ENCODE data around the gene MYH10. TPM values are rescaled to one million over a fixed set of nuclear protein-coding genes. Genes with fewer than 3 reads are reported as not detected.
A peak's percentile ranks its signal among the peaks of the same experiment; 100 is the strongest.

Gene MYH10
- total and polyA plus RNA-seq, 8 donors, result 1.8 to 104 (median 11.2) TPM

GRCh38 chr17:8611619-8612298 lies 18.8 kb downstream of the MYH10 start:
- WGBS, 5 donors, result 64 to 85% (median 73%) methylated on average over 8 of the region's 8 CpGs
- intact Hi-C loops (cut with DNase I; ENCODE audit: low total_unique reads), result no loop called here
- peak overlapping the region in 1 of 5 donors; percentile 59 for H3K27ac ChIP-seq
- DNase-seq, result no peak
- H3K9me3 ChIP-seq, result peaks cover 0 to 3% (median 0%) of the 10 kb centered on the region in 4 donors
- H3K4me1 ChIP-seq, result peaks cover 0 to 9% (median 4%) of the 10 kb centered on the region in 4 donors
- no peak for TF ChIP-seq POLR2AphosphoS5 (IDR thresholded peaks at IDR 0.05)
- TF ChIP-seq POLR2A (IDR thresholded peaks at IDR 0.05), result no peak
- H3K27me3 ChIP-seq, result no peaks in the 10 kb centered on the region
- no peaks in the 10 kb centered on the region for H3K36me3 ChIP-seq
- H3K4me3 ChIP-seq, result peak overlapping the region in 2 of 4 donors; percentile 6 to 7

DNA sequence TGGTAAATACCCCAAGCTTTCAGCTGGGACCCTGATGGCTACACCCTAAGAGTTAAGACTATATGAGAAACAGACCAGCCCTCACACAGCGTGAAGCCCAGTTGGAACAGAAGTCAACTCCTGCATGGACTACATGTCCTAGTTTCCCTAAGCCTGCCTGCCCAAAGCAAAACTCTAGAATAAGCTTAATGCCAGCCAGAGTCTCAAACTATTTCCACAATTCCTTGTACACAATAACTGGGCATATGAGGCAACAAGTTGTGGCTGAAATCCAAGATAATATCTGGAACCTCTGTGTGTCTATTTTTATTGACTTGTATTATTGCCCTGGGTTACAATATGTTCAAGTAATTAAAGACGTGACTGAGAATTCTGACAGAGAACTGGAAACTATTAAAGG lies 19.4 kb downstream of the MYH10 start:
- DNase-seq, result no peak
- H3K36me3 ChIP-seq, result no peaks in the 10 kb centered on the region
- TF ChIP-seq POLR2AphosphoS5 (IDR thresholded peaks at IDR 0.05) (no peak), EP300 (IDR thresholded peaks at IDR 0.05) (no peak), POLR2A (IDR thresholded peaks at IDR 0.05) (no peak), CTCF (IDR thresholded peaks at IDR 0.05) (no peak)
- no peaks in the 10 kb centered on the region for H3K27me3 ChIP-seq
- peaks cover 0 to 15% (median 7%) of the 10 kb centered on the region in 4 donors for H3K4me1 ChIP-seq
- H3K4me3 ChIP-seq, result no peak overlapping the region
- intact Hi-C loops (cut with DNase I; ENCODE audit: low total_unique reads), result no loop called here
- 64 to 85% (median 73%) methylated on average over 2 of the region's 2 CpGs for WGBS, 5 donors
- H3K27ac ChIP-seq, result peak overlapping the region in 1 of 5 donors; percentile 59
- H3K9me3 ChIP-seq, result peaks cover 0 to 3% (median 0%) of the 10 kb centered on the region in 4 donors

DNA sequence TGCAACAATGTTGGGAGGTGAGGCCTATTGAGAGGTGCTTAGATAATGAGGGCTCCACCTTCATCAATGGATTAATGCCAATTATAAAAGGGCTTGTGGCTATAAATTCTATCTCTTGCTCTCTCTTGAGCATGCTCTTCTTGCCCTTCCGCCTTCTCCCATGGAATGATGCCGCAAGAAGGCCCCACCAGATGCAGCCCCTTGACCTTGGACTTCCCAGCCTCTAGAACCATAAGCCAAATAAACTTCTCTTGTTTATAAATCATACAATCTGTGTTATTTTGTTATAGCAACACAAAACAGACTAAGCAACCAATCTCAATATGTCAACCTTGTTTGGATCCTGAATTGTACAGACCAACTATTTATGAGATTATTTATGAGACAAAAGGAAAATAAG lies 20.0 kb downstream of the MYH10 start:
- Histone ChIP-seq H3K27ac (no peak overlapping the region), H3K27me3 (no peaks in the 10 kb centered on the region), H3K4me1 (peaks cover 0 to 17% (median 8%) of the 10 kb centered on the region in 4 donors), H3K4me3 (no peak overlapping the region), H3K9me3 (peaks cover 0 to 3% (median 0%) of the 10 kb centered on the region in 4 donors), H3K36me3 (no peaks in the 10 kb centered on the region)
- intact Hi-C loops (cut with DNase I; ENCODE audit: low total_unique reads), result no loop called here
- DNase-seq, result no peak
- WGBS, 5 donors, result 90 to 100% (median 94%) methylated on average over 2 of the region's 2 CpGs
- no peak for TF ChIP-seq EP300 (IDR thresholded peaks at IDR 0.05)
- no peak for TF ChIP-seq POLR2AphosphoS5 (IDR thresholded peaks at IDR 0.05)
- no peak for TF ChIP-seq CTCF (IDR thresholded peaks at IDR 0.05)
- TF ChIP-seq POLR2A (IDR thresholded peaks at IDR 0.05), result no peak

DNA sequence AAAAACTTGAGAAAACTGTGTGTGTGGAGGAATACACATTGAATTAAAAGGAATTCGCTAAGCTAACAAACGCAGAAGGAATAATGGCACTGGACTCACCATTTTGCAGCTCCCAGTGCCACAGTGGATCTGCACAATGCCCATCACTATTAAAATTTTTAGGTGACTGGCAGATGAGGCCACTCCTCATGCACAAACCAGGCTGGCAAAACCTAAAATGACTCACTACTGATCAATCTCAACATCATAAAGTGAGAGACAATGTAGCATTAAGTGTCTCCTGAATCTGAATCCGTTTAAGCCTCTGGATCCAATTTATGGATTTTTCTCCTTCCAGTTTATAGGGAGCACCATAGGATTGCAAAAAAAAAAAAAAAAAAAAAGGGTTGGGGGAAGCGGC lies 20.6 kb downstream of the MYH10 start:
- no peak for DNase-seq
- no peak for TF ChIP-seq EP300 (IDR thresholded peaks at IDR 0.05)
- no peak for TF ChIP-seq POLR2AphosphoS5 (IDR thresholded peaks at IDR 0.05)
- no peak for TF ChIP-seq CTCF (IDR thresholded peaks at IDR 0.05)
- no peak for TF ChIP-seq POLR2A (IDR thresholded peaks at IDR 0.05)
- intact Hi-C loops (cut with DNase I; ENCODE audit: low total_unique reads), result no loop called here
- Histone ChIP-seq H3K4me1 (peaks cover 0 to 16% (median 7%) of the 10 kb centered on the region in 4 donors), H3K27me3 (no peaks in the 10 kb centered on the region), H3K27ac (no peak overlapping the region), H3K4me3 (no peak overlapping the region), H3K36me3 (no peaks in the 10 kb centered on the region), H3K9me3 (peaks cover 0 to 3% (median 0%) of the 10 kb centered on the region in 4 donors)
- 90 to 96% (median 93%) methylated on average over 4 of the region's 4 CpGs for WGBS, 5 donors

GRCh38 chr17:8608001-8608400 lies 22.5 kb downstream of the MYH10 start:
- peaks cover 0 to 3% (median 0%) of the 10 kb centered on the region in 4 donors for H3K9me3 ChIP-seq
- no peaks in the 10 kb centered on the region for H3K36me3 ChIP-seq
- no peak for TF ChIP-seq CTCF (IDR thresholded peaks at IDR 0.05)
- TF ChIP-seq EP300 (IDR thresholded peaks at IDR 0.05), result no peak
- H3K27ac ChIP-seq, result no peak overlapping the region
- H3K4me1 ChIP-seq, result peaks cover 0 to 16% (median 6%) of the 10 kb centered on the region in 4 donors
- intact Hi-C loops (cut with DNase I; ENCODE audit: low total_unique reads), result no loop called here
- 66 to 85% (median 77%) methylated on average over 8 of the region's 8 CpGs for WGBS, 5 donors
- no peak for DNase-seq
- H3K27me3 ChIP-seq, result no peaks in the 10 kb centered on the region
- no peak overlapping the region for H3K4me3 ChIP-seq

Measured in stomach (tissue), 9 donors.